ENCODE data around the gene EIF3B. TPM values are rescaled to one million over a fixed set of nuclear protein-coding genes. Genes with fewer than 3 reads are reported as not detected.

The EIF3B gene
- total and polyA plus RNA-seq, 9 of the 15 experiments (the other 6 are each of a cell fraction or from before 2014, with no cell fraction given): 25.9 to 494 (median 357) TPM

DNA sequence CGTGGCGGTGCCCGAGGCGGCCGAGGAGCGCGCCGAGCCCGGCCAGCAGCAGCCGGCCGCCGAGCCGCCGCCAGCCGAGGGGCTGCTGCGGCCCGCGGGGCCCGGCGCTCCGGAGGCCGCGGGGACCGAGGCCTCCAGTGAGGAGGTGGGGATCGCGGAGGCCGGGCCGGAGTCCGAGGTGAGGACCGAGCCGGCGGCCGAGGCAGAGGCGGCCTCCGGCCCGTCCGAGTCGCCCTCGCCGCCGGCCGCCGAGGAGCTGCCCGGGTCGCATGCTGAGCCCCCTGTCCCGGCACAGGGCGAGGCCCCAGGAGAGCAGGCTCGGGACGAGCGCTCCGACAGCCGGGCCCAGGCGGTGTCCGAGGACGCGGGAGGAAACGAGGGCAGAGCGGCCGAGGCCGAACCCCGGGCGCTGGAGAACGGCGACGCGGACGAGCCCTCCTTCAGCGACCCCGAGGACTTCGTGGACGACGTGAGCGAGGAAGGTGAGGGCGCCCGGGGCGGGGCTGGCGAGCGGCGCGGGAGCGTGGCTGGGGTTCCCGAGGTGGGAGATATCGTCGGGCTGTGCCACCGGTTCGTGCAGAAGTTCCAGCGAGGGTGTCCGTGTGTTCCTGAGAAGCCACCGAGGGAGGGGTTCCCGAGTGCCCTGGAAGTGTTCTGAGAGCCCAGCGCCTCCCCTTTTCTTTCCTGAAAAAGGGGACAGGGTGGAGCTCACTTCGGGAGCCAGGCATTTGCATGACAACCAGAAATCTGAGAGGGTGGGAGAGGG is 495 bp downstream of the EIF3B start (continued):
- peak; percentile 91 for TF ChIP-seq SAP30 (IDR thresholded peaks at IDR 0.05; ENCODE audit: borderline replicate concordance, insufficient read depth, low read depth, low read length, poor library complexity, severe bottlenecking)
- TF ChIP-seq HDAC1 (IDR thresholded peaks at IDR 0.05): 0 out of 4 replicates have a peak, but pooled peaks of 1 of the 2 experiments have one; percentile 13
- no peak for TF ChIP-seq SMAD3 (CRISPR knock-in tag; conservative IDR thresholded peaks at IDR 0.05)
- TF ChIP-seq ZNF778 (CRISPR knock-in tag; IDR thresholded peaks at IDR 0.05): no peak
- peak; percentile 66 for TF ChIP-seq CHD1 (IDR thresholded peaks at IDR 0.05; ENCODE audit: low read length)
- TF ChIP-seq KAT8 (IDR thresholded peaks at IDR 0.05; ENCODE audit: low read depth): no peak
- TF ChIP-seq CBFA2T2 (conservative IDR thresholded peaks at IDR 0.05): no peak
- no peak for TF ChIP-seq ILK (tag; IDR thresholded peaks at IDR 0.05; ENCODE audit: borderline replicate concordance, low read depth)
- TF ChIP-seq SMAD1 (IDR thresholded peaks at IDR 0.05; ENCODE audit: low read depth, low read length, partially characterized antibody): no peak
- TF ChIP-seq, protein P1, sequence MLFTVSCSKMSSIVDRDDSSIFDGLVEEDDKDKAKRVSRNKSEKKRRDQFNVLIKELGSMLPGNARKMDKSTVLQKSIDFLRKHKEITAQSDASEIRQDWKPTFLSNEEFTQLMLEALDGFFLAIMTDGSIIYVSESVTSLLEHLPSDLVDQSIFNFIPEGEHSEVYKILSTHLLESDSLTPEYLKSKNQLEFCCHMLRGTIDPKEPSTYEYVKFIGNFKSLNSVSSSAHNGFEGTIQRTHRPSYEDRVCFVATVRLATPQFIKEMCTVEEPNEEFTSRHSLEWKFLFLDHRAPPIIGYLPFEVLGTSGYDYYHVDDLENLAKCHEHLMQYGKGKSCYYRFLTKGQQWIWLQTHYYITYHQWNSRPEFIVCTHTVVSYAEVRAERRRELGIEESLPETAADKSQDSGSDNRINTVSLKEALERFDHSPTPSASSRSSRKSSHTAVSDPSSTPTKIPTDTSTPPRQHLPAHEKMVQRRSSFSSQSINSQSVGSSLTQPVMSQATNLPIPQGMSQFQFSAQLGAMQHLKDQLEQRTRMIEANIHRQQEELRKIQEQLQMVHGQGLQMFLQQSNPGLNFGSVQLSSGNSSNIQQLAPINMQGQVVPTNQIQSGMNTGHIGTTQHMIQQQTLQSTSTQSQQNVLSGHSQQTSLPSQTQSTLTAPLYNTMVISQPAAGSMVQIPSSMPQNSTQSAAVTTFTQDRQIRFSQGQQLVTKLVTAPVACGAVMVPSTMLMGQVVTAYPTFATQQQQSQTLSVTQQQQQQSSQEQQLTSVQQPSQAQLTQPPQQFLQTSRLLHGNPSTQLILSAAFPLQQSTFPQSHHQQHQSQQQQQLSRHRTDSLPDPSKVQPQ (CRISPR knock-in tag; IDR thresholded peaks at IDR 0.05; ENCODE audit: borderline replicate concordance): no peak
- TF ChIP-seq, protein P2, sequence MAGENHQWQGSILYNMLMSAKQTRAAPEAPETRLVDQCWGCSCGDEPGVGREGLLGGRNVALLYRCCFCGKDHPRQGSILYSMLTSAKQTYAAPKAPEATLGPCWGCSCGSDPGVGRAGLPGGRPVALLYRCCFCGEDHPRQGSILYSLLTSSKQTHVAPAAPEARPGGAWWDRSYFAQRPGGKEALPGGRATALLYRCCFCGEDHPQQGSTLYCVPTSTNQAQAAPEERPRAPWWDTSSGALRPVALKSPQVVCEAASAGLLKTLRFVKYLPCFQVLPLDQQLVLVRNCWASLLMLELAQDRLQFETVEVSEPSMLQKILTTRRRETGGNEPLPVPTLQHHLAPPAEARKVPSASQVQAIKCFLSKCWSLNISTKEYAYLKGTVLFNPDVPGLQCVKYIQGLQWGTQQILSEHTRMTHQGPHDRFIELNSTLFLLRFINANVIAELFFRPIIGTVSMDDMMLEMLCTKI (IDR thresholded peaks at IDR 0.05; ENCODE audit: partially characterized antibody): no peak
- no peak for TF ChIP-seq MCM7 (IDR thresholded peaks at IDR 0.05)
- no peak for TF ChIP-seq ZNF707 (CRISPR knock-in tag; conservative IDR thresholded peaks at IDR 0.05)
- no peak for TF ChIP-seq NCOA6 (IDR thresholded peaks at IDR 0.05)
- TF ChIP-seq, protein P3, sequence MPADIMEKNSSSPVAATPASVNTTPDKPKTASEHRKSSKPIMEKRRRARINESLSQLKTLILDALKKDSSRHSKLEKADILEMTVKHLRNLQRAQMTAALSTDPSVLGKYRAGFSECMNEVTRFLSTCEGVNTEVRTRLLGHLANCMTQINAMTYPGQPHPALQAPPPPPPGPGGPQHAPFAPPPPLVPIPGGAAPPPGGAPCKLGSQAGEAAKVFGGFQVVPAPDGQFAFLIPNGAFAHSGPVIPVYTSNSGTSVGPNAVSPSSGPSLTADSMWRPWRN (IDR thresholded peaks at IDR 0.05; ENCODE audit: low read depth): no peak
- TF ChIP-seq DIDO1 (tag; IDR thresholded peaks at IDR 0.05; ENCODE audit: low read depth): no peak
- TF ChIP-seq, protein P4, sequence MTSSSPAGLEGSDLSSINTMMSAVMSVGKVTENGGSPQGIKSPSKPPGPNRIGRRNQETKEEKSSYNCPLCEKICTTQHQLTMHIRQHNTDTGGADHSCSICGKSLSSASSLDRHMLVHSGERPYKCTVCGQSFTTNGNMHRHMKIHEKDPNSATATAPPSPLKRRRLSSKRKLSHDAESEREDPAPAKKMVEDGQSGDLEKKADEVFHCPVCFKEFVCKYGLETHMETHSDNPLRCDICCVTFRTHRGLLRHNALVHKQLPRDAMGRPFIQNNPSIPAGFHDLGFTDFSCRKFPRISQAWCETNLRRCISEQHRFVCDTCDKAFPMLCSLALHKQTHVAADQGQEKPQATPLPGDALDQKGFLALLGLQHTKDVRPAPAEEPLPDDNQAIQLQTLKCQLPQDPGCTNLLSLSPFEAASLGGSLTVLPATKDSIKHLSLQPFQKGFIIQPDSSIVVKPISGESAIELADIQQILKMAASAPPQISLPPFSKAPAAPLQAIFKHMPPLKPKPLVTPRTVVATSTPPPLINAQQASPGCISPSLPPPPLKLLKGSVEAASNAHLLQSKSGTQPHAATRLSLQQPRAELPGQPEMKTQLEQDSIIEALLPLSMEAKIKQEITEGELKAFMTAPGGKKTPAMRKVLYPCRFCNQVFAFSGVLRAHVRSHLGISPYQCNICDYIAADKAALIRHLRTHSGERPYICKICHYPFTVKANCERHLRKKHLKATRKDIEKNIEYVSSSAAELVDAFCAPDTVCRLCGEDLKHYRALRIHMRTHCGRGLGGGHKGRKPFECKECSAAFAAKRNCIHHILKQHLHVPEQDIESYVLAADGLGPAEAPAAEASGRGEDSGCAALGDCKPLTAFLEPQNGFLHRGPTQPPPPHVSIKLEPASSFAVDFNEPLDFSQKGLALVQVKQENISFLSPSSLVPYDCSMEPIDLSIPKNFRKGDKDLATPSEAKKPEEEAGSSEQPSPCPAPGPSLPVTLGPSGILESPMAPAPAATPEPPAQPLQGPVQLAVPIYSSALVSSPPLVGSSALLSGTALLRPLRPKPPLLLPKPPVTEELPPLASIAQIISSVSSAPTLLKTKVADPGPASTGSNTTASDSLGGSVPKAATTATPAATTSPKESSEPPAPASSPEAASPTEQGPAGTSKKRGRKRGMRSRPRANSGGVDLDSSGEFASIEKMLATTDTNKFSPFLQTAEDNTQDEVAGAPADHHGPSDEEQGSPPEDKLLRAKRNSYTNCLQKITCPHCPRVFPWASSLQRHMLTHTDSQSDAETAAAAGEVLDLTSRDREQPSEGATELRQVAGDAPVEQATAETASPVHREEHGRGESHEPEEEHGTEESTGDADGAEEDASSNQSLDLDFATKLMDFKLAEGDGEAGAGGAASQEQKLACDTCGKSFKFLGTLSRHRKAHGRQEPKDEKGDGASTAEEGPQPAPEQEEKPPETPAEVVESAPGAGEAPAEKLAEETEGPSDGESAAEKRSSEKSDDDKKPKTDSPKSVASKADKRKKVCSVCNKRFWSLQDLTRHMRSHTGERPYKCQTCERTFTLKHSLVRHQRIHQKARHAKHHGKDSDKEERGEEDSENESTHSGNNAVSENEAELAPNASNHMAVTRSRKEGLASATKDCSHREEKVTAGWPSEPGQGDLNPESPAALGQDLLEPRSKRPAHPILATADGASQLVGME (CRISPR knock-in tag; IDR thresholded peaks at IDR 0.05): no peak

Data from K562 (cell line).